ENCODE results near the gene EFHD2.

GRCh38 chr1:15427280-15427666, 17.6 kb downstream of the EFHD2 start:
- TF ChIP-seq POLR2AphosphoS5 (IDR thresholded peaks at IDR 0.05; ENCODE audit: low read depth) (no peak), REST (IDR thresholded peaks at IDR 0.05; ENCODE audit: insufficient replicate concordance, low read depth) (no peak), GABPA (IDR thresholded peaks at IDR 0.05; ENCODE audit: low read depth) (no peak), SPI1 (IDR thresholded peaks at IDR 0.05; ENCODE audit: borderline replicate concordance, low read depth) (no peak)
- TF ChIP-seq, protein P1, sequence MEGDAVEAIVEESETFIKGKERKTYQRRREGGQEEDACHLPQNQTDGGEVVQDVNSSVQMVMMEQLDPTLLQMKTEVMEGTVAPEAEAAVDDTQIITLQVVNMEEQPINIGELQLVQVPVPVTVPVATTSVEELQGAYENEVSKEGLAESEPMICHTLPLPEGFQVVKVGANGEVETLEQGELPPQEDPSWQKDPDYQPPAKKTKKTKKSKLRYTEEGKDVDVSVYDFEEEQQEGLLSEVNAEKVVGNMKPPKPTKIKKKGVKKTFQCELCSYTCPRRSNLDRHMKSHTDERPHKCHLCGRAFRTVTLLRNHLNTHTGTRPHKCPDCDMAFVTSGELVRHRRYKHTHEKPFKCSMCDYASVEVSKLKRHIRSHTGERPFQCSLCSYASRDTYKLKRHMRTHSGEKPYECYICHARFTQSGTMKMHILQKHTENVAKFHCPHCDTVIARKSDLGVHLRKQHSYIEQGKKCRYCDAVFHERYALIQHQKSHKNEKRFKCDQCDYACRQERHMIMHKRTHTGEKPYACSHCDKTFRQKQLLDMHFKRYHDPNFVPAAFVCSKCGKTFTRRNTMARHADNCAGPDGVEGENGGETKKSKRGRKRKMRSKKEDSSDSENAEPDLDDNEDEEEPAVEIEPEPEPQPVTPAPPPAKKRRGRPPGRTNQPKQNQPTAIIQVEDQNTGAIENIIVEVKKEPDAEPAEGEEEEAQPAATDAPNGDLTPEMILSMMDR (IDR thresholded peaks at IDR 0.05; ENCODE audit: insufficient read depth, low read length), result no peak

Measured in HL-60 (cell line).